Peyer's patch (tissue), 4 donors: ENCODE results near the gene TPRN. TPM values are rescaled to one million over a fixed set of nuclear protein-coding genes. Genes with fewer than 3 reads are reported as not detected.
A peak's percentile ranks its signal among the peaks of the same experiment; 100 is the strongest.

Source experiments
- DNase-seq, 3 donors: peaks; one replicate each; pipeline ENCODE4 v3.0.0-alpha.2; 2017 to 2019
- H3K27ac ChIP-seq, 4 donors: fragments of 200-600 bp; sonication (generic); one replicate each; pipeline ENCODE4 v1.5.1; 2016 to 2019
- H3K27me3 ChIP-seq, 2 donors: fragments of 200-600 bp; sonication (generic); one replicate each; pipeline ENCODE4 v1.5.1; 2019
- H3K36me3 ChIP-seq, 3 donors: fragments of 200-600 bp; sonication (generic); one replicate each; pipeline ENCODE4 v1.5.1; 2016 to 2019
- H3K4me1 ChIP-seq, 4 donors: fragments of 200-600 bp; sonication (generic); one replicate each; pipeline ENCODE4 v1.5.1; 2016 to 2019
- H3K4me3 ChIP-seq, 4 donors: fragments of 200-600 bp; sonication (generic); 1 replicate in 3 of 4; 2 replicates in 1 of 4; pipeline ENCODE4 v1.5.1; 2016 to 2019; ENCODE audit warnings: mild to moderate bottlenecking in 1 of 4
- H3K9me3 ChIP-seq, 4 donors: fragments of 200-600 bp; sonication (generic); one replicate each; pipeline ENCODE4 v1.5.1; 2016 to 2019; ENCODE audit warnings: mild to moderate bottlenecking in 1 of 4
- POLR2A ChIP-seq, 2 donors: fragments of 450-650 bp; IDR thresholded peaks; one replicate each; pipeline ENCODE4 v1.5.1; 2017; ENCODE audit warnings: antibody characterized with exemption in 2 of 2, mild to moderate bottlenecking in 2 of 2, moderate library complexity in 2 of 2
- total RNA-seq, 4 donors: library from RNA; depleted of rRNA; stranded (reverse); fragments of >200 nt; gene quantifications; one replicate each; pipeline ENCODE4 v1.1.0, GENCODE V29; 2016
- TF ChIP-seq, protein P1 (sequence below), 6 experiments: fragments of 450-650 bp in 4 of 6; fragments of 200-600 bp in 2 of 6; sonication (generic) in 1 of 6; IDR thresholded peaks; one replicate each; pipeline ENCODE4 v1.5.1; 2017 to 2019; ENCODE audit warnings: antibody characterized with exemption in 6 of 6, mild to moderate bottlenecking in 3 of 6, moderate library complexity in 1 of 6

TPRN gene
- total RNA-seq, 4 donors from 2014 or later, result 28.1 to 167 (median 130) TPM

DNA sequence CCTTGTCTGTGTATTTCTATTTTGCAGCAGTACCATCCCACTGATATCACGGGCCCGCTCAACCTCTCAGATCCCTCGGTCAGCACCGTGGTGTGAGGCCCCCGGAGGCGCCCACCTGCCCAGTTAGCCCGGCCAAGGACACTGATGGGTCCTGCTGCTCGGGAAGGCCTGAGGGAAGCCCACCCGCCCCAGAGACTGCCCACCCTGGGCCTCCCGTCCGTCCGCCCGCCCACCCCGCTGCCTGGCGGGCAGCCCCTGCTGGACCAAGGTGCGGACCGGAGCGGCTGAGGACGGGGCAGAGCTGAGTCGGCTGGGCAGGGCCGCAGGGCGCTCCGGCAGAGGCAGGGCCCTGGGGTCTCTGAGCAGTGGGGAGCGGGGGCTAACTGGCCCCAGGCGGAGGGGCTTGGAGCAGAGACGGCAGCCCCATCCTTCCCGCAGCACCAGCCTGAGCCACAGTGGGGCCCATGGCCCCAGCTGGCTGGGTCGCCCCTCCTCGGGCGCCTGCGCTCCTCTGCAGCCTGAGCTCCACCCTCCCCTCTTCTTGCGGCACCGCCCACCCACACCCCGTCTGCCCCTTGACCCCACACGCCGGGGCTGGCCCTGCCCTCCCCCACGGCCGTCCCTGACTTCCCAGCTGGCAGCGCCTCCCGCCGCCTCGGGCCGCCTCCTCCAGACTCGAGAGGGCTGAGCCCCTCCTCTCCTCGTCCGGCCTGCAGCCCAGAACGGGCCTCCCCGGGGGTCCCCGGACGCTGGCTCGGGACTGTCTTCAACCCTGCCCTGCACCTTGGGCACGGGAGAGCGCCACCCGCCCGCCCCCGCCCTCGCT is 32.6 kb downstream of the TPRN start:
- TF ChIP-seq, protein P1, sequence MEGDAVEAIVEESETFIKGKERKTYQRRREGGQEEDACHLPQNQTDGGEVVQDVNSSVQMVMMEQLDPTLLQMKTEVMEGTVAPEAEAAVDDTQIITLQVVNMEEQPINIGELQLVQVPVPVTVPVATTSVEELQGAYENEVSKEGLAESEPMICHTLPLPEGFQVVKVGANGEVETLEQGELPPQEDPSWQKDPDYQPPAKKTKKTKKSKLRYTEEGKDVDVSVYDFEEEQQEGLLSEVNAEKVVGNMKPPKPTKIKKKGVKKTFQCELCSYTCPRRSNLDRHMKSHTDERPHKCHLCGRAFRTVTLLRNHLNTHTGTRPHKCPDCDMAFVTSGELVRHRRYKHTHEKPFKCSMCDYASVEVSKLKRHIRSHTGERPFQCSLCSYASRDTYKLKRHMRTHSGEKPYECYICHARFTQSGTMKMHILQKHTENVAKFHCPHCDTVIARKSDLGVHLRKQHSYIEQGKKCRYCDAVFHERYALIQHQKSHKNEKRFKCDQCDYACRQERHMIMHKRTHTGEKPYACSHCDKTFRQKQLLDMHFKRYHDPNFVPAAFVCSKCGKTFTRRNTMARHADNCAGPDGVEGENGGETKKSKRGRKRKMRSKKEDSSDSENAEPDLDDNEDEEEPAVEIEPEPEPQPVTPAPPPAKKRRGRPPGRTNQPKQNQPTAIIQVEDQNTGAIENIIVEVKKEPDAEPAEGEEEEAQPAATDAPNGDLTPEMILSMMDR (IDR thresholded peaks at IDR 0.05), result no peak
- no peak for TF ChIP-seq POLR2A (IDR thresholded peaks at IDR 0.05)
- Histone ChIP-seq H3K9me3 (peaks cover 0 to 3% (median 0%) of the 10 kb centered on the region in 4 donors), H3K4me1 (peaks cover 6 to 40% (median 20%) of the 10 kb centered on the region in 4 donors), H3K27me3 (peaks cover 0 to 75% of the 10 kb centered on the region in 2 donors), H3K27ac (no peak overlapping the region), H3K4me3 (peak overlapping the region; percentile 2 to 58 (median 48)), H3K36me3 (no peaks in the 10 kb centered on the region)
- peak in 2 of 3 donors; percentile 66 to 84 for DNase-seq

DNA sequence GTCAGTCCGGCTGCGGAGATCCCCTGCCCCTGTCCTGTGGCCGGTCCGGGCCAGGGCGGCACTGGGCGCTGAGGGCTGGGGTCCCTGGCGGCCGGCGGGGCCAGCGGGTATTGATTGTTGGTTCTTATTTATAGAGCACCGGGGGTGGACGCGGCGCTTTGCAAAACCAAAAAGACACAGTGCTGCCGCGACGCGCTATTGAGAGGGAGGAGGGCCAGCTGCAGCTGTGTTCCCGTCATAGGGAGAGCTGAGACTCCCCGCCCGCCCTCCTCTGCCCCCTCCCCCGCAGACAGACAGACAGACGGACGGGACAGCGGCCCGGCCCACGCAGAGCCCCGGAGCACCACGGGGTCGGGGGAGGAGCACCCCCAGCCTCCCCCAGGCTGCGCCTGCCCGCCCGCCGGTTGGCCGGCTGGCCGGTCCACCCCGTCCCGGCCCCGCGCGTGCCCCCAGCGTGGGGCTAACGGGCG is 33.2 kb downstream of the TPRN start:
- TF ChIP-seq, protein P1 (IDR thresholded peaks at IDR 0.05), result no peak
- no peak for TF ChIP-seq POLR2A (IDR thresholded peaks at IDR 0.05)

DNA sequence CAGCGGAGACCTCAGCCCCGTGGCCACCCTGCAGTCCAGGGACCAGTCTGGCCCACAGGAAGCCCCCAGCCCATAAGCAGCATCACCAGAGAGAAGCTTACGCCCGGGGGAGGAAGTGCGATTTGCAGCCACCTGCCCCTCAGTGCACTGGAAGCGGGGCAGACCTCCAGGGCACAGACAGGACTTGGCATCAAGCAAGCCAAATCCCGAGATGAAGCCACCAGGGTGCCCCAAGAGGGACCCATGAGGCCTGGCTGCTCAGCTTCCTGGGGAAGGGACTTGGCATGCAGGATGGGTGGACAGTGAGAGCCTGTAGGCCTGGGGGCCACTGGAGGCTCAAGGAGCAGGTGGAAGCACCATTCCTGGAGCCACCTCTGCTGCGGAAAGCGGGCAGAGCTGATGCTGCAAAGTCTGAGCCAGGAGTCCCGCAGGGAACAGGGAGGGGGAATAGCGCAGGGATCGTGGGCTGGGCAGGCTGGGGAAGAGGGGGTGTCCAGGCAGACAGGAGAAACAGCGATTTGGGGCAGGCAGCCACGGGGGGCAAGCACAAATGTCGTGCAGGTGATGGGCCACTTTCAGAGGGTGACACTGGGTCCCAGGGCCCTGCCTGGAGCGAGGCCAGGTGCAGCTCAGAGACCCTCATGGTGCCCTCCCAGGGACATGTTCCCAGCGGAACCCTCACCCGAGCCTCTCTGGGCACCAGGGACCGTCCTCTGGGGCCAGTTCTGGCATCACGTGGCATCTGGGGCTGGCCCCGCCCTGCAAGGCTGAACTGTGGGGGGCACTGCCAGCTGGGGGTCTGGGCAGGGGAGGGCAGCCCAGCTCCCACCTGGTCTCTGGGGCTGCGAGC is 33.9 kb downstream of the TPRN start:
- Histone ChIP-seq H3K36me3 (no peaks in the 10 kb centered on the region), H3K27ac (no peak overlapping the region), H3K4me1 (peaks cover 6 to 53% (median 26%) of the 10 kb centered on the region in 4 donors), H3K27me3 (peaks cover 0 to 87% of the 10 kb centered on the region in 2 donors), H3K4me3 (no peak overlapping the region), H3K9me3 (peaks cover 0 to 3% (median 0%) of the 10 kb centered on the region in 4 donors)
- TF ChIP-seq POLR2A (IDR thresholded peaks at IDR 0.05), result no peak
- TF ChIP-seq, protein P1 (IDR thresholded peaks at IDR 0.05), result no peak
- no peak for DNase-seq

More for the DNA sequence above, 33.2 kb downstream of the TPRN start:
- no peaks in the 10 kb centered on the region for H3K36me3 ChIP-seq
- H3K4me1 ChIP-seq, result peaks cover 6 to 46% (median 23%) of the 10 kb centered on the region in 4 donors
- no peak overlapping the region for H3K27ac ChIP-seq
- H3K9me3 ChIP-seq, result peaks cover 0 to 3% (median 0%) of the 10 kb centered on the region in 4 donors
- DNase-seq, result no peak
- H3K27me3 ChIP-seq, result peaks cover 0 to 80% of the 10 kb centered on the region in 2 donors
- H3K4me3 ChIP-seq, result peak overlapping the region in 2 of 4 donors; percentile 55 to 58

DNA sequence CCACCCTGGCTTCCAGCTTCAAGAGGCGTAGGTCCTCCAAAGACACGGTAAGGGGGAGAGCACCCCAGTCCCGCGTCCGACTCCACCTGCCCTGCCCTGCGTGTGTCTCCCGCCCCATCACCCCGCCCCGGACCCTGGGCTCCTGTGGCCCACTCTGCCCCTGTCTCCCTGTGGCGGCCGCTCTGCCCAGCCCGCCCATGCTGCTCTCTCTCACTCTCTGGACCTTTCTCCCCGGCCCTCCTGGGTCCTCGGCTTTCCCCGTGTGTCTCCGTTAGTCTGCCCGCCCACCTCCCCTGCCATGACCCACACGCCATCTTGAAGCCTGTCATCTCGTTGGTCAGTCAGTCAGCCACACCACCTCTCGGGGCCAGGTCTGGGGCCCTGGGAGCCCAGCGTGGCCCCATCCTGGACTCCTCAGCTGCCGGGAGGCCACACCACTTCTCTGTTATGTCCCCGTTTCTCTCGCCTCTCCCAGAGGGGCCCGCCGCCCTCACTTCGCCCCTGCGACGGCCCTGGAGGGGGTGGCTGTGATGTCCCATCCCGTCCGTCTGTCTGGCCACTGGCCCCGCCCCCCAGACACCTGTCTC is 35.2 kb downstream of the TPRN start:
- Histone ChIP-seq H3K36me3 (no peaks in the 10 kb centered on the region), H3K4me1 (peaks cover 6 to 57% (median 26%) of the 10 kb centered on the region in 4 donors), H3K4me3 (no peak overlapping the region), H3K27me3 (peaks cover 0 to 89% of the 10 kb centered on the region in 2 donors), H3K9me3 (peaks cover 0 to 3% (median 0%) of the 10 kb centered on the region in 4 donors), H3K27ac (no peak overlapping the region)
- no peak for DNase-seq
- TF ChIP-seq, protein P1 (IDR thresholded peaks at IDR 0.05), result no peak
- no peak for TF ChIP-seq POLR2A (IDR thresholded peaks at IDR 0.05)
